GM15510 (cell line): ENCODE data around the gene VPS52.
A peak's percentile ranks its signal among the peaks of the same experiment; 100 is the strongest.

Experiments used
- POLR2A ChIP-seq: IDR thresholded peaks from 3 replicates; pipeline ENCODE4 v1.6.1; 2011; ENCODE audit warnings: borderline replicate concordance; ENCODE audit not compliant: insufficient read length; ENCODE audit errors: extremely low read depth

VPS52 gene

DNA sequence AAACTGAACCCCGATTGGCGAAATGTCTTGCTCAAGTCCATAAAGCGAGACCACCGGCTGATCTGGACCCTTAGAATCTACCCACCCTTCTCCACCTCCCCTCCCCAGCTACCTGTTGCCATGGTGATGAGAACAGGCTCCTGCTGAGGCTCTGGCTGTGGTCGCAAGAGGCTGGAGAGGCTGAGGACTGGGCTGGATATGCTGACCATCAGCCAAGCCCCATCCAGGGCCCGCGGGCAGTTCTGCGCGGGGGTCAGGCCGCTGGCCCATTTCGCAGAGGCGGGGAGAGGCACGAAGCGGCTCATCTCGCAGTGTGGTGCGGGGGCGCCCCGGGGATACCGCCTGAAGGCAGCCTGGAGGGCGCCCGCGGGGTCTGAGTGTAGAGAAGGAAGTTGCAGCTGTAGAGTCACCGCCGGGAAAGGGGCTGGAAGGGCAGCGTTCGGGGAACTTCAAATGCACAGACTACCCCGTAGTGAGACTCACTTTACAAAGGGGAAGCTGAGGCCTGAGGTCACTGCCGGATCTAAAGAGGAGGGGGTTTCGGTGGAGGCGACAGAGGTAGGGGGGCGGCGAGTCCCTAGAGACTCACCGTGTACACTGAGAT, 41.5 kb upstream of the VPS52 start:
- TF ChIP-seq POLR2A = no peak

DNA sequence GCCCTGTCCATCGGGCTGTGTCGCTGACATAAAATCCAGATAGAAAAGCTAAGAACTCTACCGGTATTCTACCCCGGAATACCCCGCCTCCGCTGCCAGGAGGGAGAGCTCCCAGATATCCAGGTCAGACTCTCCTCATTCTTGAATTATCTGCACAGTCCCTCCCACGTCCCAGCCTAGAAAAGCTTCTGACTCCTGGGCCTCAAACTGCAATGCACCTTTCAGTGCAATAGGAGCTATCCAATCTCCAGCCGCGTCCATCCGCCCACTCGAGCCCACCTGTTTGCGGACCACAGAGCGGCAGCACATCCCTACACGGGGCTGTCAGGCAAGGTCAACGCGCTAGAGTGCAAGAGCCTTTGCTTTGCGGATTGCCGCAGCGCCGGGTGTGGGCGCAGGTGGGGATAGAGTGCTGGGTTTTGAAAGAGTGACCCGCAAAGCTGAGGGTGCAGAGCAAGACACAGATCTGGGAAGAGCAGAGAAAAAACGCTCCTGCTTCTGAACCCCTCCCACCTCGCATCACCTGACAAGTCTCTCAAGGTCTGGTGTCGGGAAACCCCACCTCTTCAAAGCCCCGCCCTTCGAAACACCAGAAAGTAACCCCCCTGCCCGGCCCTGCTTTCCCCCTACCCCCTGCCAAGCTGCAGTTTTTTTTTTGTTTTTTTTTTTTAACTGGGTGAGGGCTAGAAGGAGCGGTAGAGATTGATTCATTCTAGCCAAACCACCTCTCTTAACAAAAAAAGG, 40.9 kb upstream of the VPS52 start:
- peak; percentile 26 for TF ChIP-seq POLR2A

DNA sequence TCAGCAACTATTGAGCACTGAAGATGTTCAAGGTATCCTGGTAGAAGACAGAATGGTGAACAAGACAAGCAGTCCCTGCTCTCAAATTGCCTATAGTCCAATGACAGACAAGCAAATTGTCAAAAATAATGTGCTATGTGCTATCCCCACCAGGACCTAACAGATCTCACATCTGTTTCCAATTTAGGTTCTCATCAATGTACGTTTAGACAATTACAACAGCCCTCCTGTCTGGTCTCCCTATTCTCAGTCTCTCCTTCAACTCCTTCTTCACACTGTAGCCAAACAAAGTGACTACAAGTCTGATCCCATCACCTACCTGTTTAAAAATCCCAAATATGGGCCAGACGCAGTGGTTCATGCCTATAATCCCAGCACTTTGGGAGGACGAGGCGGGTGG, 34.7 kb upstream of the VPS52 start:
- no peak for TF ChIP-seq POLR2A

DNA sequence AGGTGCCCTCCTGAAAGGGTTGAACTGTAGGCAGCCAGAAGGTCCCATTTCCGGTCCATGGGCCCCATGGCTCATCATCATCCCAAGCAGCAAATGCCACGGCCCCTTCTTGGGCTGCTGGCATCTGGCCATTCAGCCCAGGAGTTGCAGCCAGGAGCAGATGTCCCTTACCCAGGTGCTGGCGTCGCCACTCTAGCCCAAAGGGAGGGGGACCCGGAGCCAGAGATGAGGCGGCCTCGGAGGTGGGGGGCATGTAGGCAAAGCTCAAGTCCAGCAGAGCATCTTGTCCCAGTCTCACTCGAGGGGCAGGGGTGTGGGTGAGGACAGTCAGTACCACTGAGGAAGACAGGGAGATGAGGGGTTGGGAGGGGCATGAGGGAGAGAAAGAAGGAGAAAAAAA, 33.4 kb upstream of the VPS52 start:
- no peak for TF ChIP-seq POLR2A

DNA sequence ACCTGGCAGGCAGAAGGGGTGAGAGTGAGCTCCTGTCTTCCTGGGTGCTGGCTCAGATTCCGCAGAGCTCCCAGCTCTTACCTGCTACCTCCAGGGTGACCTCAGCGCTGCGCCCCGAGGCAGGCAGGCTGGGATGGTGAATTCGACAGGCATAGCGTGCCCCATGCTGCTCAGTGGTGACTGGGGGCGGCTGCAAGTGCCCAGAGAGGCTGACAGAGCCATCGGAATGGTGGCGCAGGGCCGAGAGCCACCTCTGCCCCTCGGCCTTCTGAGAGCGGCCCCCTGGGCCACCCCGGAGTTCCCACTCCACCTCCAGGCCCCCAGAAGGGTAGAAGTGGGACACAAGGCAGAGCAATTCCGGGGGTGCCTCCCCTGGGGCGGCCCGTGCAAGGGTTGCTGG, 32.5 kb upstream of the VPS52 start:
- TF ChIP-seq POLR2A = no peak

DNA sequence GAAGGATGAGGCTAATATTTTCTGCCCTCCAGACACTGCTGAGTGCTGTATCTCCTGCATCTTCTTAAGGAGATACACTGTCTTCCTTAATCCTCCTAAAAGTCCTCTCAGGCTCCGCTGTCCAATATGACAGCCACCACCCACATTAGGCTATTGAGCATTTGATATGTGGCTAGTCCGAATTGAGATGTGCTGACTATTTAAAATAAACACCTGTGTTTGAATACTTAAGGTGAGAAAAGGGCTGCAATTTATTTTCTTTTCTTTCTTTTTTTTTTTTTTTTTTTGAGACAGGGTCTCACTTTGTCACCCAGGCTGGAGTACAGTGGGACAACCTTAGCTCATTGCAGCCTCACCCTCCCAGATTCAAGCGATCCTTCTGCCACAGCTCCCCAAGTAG, 30.2 kb upstream of the VPS52 start:
- TF ChIP-seq POLR2A = no peak

DNA sequence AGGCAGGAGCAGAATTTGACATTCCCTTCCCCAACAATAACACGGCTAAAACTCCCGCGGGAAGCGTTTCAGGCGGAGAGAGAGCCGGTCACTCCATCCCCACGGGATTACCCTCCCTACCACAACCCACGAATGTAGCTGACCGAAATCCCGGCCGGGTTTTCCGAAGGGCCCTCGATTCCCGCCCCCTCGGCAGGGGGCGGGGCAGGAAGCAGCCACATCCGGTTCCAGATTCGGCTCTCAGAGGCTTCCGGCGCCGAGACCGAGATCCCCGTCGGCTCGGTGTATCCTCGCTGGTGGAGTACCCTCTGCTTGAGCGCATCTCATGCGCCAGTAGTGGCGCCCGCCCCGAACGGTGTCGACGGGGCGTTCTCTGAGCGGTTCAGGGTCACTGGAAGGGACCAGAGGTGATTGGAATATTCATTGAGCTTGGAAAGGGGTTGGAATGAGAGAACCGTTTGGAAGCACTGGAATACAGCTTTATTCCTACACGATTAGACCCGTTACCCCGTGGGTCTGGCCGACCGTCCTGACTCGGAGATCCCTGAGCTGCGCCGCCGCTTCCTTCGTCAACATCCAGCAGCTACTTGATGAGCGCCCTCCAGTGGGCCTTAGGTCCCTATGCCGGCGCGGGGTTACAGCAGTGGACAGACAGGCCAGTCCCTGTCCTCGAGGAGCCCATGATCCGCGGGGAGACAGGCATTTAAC, 27.7 kb upstream of the VPS52 start:
- TF ChIP-seq POLR2A = peak; percentile 93

DNA sequence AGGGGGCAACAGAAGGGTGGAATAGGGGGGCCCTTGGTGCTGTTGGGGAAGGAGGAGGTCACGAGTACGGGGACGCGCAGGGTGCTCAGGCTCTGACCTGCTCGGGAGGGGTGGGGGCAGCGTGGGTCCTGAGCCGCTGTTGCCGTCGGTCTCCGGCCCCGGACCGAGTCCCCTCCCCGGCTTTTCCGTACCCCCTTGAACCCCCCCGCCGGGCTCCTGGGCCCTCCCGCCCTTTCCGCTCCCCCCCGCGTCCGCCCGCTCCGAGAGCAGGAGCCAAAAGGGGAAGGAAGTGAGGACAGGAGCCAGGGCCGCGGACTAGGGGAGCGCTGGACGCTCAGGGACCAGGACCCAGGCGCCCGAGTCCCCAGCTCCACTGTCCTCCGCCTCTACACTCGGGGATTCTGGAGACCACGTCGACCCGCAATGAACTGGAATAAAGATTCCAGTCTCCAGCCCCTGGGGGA, 27.1 kb upstream of the VPS52 start, which contains the start of gene RGL2:
RGL2 (minus strand) TSS at position 170 of the 464 bp plus-strand sequence. CDS start 332 bp downstream, outside the sequence.
- TF ChIP-seq POLR2A = no peak

DNA sequence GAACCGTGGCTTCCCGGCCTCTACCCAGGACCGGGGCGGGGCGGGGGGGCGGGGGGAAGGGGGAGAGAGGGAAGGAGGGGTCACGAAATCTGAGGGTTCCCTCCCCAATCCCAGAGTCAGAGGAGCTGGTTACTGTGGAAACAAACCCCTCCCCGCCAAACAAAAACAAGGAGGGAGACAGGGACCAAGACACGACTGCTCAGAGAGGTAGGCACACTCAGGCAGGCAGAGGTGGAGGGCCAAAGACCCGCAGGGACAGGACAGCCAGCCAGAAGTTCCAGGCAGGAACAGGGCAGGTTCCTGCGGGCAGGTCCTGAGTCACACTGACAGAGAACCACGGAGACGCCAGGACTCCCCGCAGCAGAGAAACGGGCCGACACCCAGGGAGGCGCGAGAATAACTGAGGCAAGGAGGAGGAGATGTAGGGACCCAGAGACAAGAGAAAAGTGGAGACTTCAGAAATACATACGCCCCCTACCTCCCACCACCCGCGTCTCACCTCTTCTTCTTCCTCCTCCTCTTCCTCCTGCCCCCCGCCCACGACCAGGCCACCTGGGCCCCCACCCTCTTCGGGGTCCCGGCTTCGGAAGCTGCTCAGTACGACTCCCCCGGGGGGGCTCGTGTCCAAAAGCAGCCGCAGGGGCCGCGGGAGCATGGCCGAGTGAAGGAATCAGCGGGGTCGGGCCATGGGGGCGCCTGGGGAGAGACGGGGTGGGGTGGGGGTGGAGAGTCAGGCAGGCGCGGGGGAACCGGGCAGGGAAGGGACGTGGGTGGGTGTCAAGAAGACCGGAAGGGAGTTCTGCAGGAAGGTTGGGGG, 26.5 kb upstream of the VPS52 start:
- peak; percentile 17 for TF ChIP-seq POLR2A

DNA sequence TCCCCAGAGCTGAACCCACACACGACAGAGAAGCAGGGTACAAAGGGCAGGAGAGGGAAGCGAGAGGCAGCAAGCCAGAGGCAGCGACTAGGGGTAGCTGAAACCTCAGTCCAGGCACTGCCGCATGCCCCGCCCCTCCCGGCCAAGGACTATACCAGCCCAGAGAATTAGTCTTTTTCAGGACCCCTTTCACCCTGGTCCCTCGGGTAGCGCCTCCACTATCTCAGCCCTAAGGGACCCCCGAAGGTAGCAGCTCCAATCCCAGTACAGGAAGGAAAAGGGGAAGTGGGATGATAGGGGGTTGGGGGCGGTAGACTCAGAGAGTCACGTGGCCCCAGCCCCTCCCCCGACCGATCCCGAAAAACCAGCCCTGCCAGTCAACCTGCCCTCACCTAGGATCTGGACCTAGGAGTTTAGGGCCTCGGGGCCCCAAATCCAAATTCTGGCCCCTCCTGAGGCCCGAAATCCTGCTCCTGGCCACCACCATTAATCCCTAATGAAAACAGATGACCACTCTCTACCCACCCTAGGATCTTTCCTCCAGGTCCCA, 25.8 kb upstream of the VPS52 start:
- no peak for TF ChIP-seq POLR2A

DNA sequence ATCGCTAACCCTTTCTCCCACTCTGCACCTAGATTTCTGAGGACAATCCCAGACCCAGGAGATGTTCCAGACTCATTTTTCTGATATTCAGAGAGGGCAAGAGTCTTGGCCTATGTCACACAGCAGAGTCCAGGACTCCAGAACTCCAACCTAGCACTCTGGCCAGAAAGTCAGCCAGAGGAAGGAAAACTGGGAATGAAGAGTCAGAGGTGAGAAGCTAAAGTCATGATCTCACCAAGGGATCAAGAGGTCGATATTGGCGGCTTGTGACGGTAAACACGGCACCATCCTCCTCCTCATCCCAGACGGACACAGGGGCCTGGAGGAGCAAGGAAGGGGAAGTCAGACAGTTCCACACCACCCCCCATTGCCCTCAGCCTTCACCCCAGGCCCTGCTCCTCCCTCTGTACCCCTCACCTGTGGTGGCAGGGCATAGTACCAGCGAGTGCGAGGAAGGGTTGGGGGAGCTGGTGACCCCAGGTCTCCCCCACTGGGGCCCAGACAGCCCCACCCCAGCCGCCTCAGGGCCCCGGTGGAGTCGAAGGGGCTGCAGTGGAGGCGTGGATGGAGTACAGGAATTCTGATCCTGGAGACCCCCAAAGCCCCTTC, 25.2 kb upstream of the VPS52 start:
- TF ChIP-seq POLR2A = no peak

DNA sequence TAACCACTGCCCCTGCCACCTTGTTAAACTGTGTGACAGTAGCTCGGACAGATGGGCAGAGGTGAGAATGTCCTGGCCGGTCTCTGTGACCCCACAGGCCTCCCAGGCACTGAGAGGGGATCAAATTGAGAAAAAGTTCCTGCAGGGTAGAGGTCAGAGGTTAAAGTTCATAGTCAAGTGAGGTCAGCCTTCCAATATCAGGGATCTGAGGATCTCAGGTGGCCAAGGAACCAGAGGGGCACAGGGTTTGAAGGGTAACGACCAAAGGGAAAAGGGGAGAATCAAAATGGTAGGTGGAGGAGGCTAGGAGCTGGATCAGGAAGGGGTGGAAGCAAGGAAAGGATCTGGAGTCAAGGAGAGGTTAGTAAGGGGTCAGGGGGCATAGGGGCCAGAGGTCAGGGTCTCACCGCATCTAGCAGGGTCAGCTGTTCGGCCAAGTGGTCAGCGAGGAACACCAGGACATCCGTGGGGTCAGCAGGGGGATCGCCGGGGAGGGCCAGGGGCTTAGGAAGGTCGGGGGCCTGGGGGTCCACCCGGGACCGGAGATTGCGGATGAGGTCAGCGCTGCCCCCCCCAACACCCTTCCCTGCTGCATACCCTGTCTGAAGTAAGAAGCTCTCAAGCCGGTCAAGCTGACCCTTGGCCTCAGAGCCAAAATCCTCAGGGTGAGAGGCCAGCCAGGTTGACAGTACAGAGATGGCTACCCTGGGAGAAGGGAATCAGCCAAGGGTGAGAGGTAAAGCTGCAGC, 24.1 kb upstream of the VPS52 start:
- no peak for TF ChIP-seq POLR2A

DNA sequence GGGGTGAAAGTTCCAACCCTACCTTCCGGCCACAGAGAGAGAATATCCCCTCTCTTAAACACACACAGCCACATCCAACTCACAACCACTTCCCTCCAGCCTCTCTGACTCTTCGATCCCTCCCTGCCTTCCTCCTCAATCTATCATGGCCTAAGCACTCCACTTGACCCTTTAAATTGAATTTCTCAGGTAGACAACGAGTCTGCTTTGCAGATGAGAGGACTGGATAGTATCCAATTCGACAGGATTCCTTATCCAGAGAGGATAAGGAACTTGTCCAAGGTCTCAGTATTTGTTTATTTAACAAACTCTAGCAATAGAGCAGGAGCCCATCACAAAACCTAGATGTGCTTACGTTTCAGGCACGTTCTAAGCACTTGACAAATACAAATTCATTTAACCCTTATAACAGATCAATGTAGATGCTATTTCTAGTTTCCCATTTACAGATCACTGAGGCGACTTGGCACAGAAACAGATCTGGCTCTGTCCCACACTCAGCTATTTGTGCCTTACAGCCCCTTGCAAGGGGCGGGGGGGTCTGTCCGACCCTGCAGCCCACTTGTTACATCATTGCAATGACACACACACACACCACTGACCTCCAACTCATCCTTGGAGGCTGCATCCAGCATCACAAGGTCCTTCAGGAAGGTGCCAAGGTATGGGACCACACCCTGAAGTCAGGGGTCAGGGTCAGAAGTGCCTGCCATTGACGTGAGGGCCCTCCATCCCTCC, 22.6 kb upstream of the VPS52 start:
- no peak for TF ChIP-seq POLR2A
